ENCODE data around the gene PDX1.

DNA sequence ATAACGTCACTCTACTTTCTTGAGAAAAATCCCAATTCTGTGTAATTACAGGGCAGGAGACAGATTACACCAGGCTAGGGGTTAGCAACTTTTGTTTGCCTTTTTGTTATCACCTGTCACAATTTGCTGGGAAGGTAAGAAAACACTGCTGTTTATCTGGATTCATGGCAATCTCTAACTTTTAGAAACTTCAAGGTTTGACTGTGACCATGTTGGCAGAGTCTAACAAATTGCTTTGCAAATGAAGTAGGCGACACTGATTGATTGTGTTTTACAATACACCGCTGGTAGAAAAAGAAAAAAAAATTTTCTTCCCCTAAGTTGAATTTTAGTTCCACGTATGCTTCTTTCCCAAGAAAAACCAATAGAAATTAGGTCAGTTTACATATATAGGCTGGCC lies 10.4 kb upstream of the PDX1 start:
- TF ChIP-seq CREB1 (IDR thresholded peaks at IDR 0.05; ENCODE audit: low read depth) (no peak), EGR1 (IDR thresholded peaks at IDR 0.05) (no peak), EP300 (IDR thresholded peaks at IDR 0.05; ENCODE audit: borderline replicate concordance) (no peak), YY1 (IDR thresholded peaks at IDR 0.05; ENCODE audit: low read depth) (no peak), ZBTB7A (IDR thresholded peaks at IDR 0.05; ENCODE audit: low read depth) (no peak), RAD21 (IDR thresholded peaks at IDR 0.05; ENCODE audit: low read depth) (no peak), TAF1 (IDR thresholded peaks at IDR 0.05; ENCODE audit: low read depth) (no peak), CEBPB (IDR thresholded peaks at IDR 0.05) (no peak)
- TF ChIP-seq, protein P1, sequence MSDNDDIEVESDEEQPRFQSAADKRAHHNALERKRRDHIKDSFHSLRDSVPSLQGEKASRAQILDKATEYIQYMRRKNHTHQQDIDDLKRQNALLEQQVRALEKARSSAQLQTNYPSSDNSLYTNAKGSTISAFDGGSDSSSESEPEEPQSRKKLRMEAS (IDR thresholded peaks at IDR 0.05), result no peak
- TF ChIP-seq, protein P2, sequence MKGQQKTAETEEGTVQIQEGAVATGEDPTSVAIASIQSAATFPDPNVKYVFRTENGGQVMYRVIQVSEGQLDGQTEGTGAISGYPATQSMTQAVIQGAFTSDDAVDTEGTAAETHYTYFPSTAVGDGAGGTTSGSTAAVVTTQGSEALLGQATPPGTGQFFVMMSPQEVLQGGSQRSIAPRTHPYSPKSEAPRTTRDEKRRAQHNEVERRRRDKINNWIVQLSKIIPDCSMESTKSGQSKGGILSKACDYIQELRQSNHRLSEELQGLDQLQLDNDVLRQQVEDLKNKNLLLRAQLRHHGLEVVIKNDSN (IDR thresholded peaks at IDR 0.05), result no peak
